ENCODE results near the gene FRMD3.

Gene FRMD3

GRCh38 chr9:83413367-83413766, 124.8 kb downstream of the FRMD3 start:
- Histone ChIP-seq H3K9ac (ENCODE audit: low read depth in 1 of 2, low read length in 2 of 2) (no peak overlapping the region), H3K36me3 (ENCODE audit: control insufficient read depth in 2 of 2, insufficient read depth in 2 of 2, low read length in 2 of 2) (no peaks in the 10 kb centered on the region), H3K27ac (ENCODE audit: low read depth in 2 of 2, low read length in 2 of 2) (no peak overlapping the region), H3K9me3 (ENCODE audit: control insufficient read depth in 2 of 2, low read length in 2 of 2) (no peaks in the 10 kb centered on the region), H3K27me3 (ENCODE audit: control insufficient read depth in 2 of 2, insufficient read depth in 2 of 2, low read length in 2 of 2) (no peaks in the 10 kb centered on the region), H3K4me3 (ENCODE audit: low read length in 2 of 2) (no peak overlapping the region), H3K4me1 (ENCODE audit: control insufficient read depth in 2 of 2, insufficient read depth in 2 of 2, low read length in 2 of 2) (no peaks in the 10 kb centered on the region)

DNA sequence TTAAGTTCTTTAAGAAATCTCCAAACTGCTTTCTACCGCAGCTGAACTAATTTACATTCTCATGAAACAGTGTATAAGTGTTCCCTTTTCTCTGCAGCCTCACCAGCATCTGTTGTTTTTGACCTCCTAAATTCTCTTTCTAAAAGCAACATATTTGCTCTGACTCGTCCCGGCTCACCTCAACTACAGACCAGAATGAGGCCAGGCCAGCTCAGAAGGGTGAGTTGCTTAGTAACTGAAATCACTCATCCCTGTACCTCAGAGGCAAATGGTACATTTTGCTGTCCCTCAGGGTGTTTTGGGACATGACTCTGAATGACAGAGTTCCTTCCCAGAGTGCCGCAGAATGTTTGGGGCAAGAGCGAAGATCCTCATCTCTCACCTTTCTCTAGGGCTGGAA, 127.5 kb downstream of the FRMD3 start:
- Histone ChIP-seq H3K4me3 (ENCODE audit: low read length in 2 of 2) (no peak overlapping the region), H3K36me3 (ENCODE audit: control insufficient read depth in 2 of 2, insufficient read depth in 2 of 2, low read length in 2 of 2) (no peaks in the 10 kb centered on the region), H3K4me1 (ENCODE audit: control insufficient read depth in 2 of 2, insufficient read depth in 2 of 2, low read length in 2 of 2) (no peaks in the 10 kb centered on the region), H3K27ac (ENCODE audit: low read depth in 2 of 2, low read length in 2 of 2) (no peak overlapping the region), H3K9me3 (ENCODE audit: control insufficient read depth in 2 of 2, low read length in 2 of 2) (no peaks in the 10 kb centered on the region), H3K9ac (ENCODE audit: low read depth in 1 of 2, low read length in 2 of 2) (no peak overlapping the region), H3K27me3 (ENCODE audit: control insufficient read depth in 2 of 2, insufficient read depth in 2 of 2, low read length in 2 of 2) (no peaks in the 10 kb centered on the region)

- Histone ChIP-seq H3K27me3 (ENCODE audit: control insufficient read depth in 2 of 2, insufficient read depth in 2 of 2, low read length in 2 of 2) (no peaks in the 10 kb centered on the region), H3K4me3 (ENCODE audit: low read length in 2 of 2) (no peak overlapping the region), H3K27ac (ENCODE audit: low read depth in 2 of 2, low read length in 2 of 2) (no peak overlapping the region), H3K36me3 (ENCODE audit: control insufficient read depth in 2 of 2, insufficient read depth in 2 of 2, low read length in 2 of 2) (no peaks in the 10 kb centered on the region), H3K9me3 (ENCODE audit: control insufficient read depth in 2 of 2, low read length in 2 of 2) (no peaks in the 10 kb centered on the region), H3K9ac (ENCODE audit: low read depth in 1 of 2, low read length in 2 of 2) (no peak overlapping the region), H3K4me1 (ENCODE audit: control insufficient read depth in 2 of 2, insufficient read depth in 2 of 2, low read length in 2 of 2) (no peaks in the 10 kb centered on the region)
These were observed 131.3 kb downstream of the FRMD3 start for GRCh38 chr9:83406921-83407320.

DNA sequence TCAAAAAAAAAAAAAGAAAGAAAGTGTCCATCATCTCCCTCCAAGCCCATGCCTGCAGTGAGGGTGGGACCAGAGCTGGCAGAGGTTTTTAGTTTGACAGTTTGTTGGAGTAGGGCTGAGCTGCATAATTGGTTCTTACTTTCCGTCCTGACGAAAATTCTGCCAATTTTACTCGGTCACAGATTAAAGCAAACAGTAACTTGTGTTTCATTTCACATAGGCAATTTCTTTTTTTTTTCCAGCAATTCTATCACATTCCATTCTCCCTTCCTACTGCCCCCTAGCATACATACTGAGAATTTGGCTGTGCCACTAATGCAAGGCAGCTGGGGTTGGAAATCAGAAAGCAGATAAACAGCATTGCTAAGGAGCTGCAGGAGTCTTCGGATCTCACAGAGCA, 132.4 kb downstream of the FRMD3 start:
- H3K9ac ChIP-seq (ENCODE audit: low read depth in 1 of 2, low read length in 2 of 2) = no peak overlapping the region
- no peaks in the 10 kb centered on the region for H3K36me3 ChIP-seq (ENCODE audit: control insufficient read depth in 2 of 2, insufficient read depth in 2 of 2, low read length in 2 of 2)
- no peaks in the 10 kb centered on the region for H3K4me1 ChIP-seq (ENCODE audit: control insufficient read depth in 2 of 2, insufficient read depth in 2 of 2, low read length in 2 of 2)
- H3K4me3 ChIP-seq (ENCODE audit: low read length in 2 of 2) = no peak overlapping the region
- no peak overlapping the region for H3K27ac ChIP-seq (ENCODE audit: low read depth in 2 of 2, low read length in 2 of 2)
- no peaks in the 10 kb centered on the region for H3K27me3 ChIP-seq (ENCODE audit: control insufficient read depth in 2 of 2, insufficient read depth in 2 of 2, low read length in 2 of 2)
- H3K9me3 ChIP-seq (ENCODE audit: control insufficient read depth in 2 of 2, low read length in 2 of 2) = no peaks in the 10 kb centered on the region

DNA sequence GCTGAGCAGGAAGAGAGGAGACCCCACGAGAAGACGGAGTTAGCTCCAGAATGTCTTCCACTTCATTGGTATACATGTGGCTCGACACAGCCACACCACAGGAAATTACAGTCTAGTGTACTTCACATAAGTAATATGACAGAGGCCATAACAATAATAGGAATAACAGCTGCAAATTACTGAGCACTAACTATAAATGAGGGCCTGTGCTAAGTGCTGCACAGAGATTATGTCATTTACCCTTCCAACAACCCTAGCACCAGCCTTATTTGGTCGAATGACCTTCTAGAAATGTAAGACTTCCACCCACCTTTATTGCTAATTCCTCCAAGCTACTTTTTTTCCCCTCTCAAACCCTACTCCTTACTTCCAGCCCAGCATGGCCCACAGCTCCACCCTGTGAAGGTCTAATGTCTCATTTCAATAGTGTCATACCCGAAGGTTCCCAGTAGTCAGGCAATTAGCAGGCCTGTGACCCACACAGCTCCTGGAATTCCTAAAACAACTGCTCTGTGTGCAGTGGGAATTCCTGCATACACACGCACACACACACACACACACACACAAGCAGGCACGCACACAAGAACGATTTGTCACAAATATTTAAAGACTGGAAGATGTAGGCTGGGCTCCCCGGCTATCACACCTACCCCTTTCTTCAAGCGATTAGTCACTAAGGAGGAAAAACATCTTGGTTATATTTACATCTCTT, 134.5 kb downstream of the FRMD3 start:
- H3K36me3 ChIP-seq (ENCODE audit: control insufficient read depth in 2 of 2, insufficient read depth in 2 of 2, low read length in 2 of 2) = no peaks in the 10 kb centered on the region
- H3K4me3 ChIP-seq (ENCODE audit: low read length in 2 of 2) = no peak overlapping the region
- no peak overlapping the region for H3K9ac ChIP-seq (ENCODE audit: low read depth in 1 of 2, low read length in 2 of 2)
- H3K9me3 ChIP-seq (ENCODE audit: control insufficient read depth in 2 of 2, low read length in 2 of 2) = no peaks in the 10 kb centered on the region
- no peaks in the 10 kb centered on the region for H3K27me3 ChIP-seq (ENCODE audit: control insufficient read depth in 2 of 2, insufficient read depth in 2 of 2, low read length in 2 of 2)
- no peak overlapping the region for H3K27ac ChIP-seq (ENCODE audit: low read depth in 2 of 2, low read length in 2 of 2)
- H3K4me1 ChIP-seq (ENCODE audit: control insufficient read depth in 2 of 2, insufficient read depth in 2 of 2, low read length in 2 of 2) = no peaks in the 10 kb centered on the region

GRCh38 chr9:83401328-83401900, 136.8 kb downstream of the FRMD3 start:
- no peaks in the 10 kb centered on the region for H3K4me1 ChIP-seq (ENCODE audit: control insufficient read depth in 2 of 2, insufficient read depth in 2 of 2, low read length in 2 of 2)
- no peaks in the 10 kb centered on the region for H3K36me3 ChIP-seq (ENCODE audit: control insufficient read depth in 2 of 2, insufficient read depth in 2 of 2, low read length in 2 of 2)
- H3K27me3 ChIP-seq (ENCODE audit: control insufficient read depth in 2 of 2, insufficient read depth in 2 of 2, low read length in 2 of 2) = no peaks in the 10 kb centered on the region
- H3K9me3 ChIP-seq (ENCODE audit: control insufficient read depth in 2 of 2, low read length in 2 of 2) = no peaks in the 10 kb centered on the region
- H3K9ac ChIP-seq (ENCODE audit: low read depth in 1 of 2, low read length in 2 of 2) = no peak overlapping the region
- no peak overlapping the region for H3K4me3 ChIP-seq (ENCODE audit: low read length in 2 of 2)
- no peak overlapping the region for H3K27ac ChIP-seq (ENCODE audit: low read depth in 2 of 2, low read length in 2 of 2)

DNA sequence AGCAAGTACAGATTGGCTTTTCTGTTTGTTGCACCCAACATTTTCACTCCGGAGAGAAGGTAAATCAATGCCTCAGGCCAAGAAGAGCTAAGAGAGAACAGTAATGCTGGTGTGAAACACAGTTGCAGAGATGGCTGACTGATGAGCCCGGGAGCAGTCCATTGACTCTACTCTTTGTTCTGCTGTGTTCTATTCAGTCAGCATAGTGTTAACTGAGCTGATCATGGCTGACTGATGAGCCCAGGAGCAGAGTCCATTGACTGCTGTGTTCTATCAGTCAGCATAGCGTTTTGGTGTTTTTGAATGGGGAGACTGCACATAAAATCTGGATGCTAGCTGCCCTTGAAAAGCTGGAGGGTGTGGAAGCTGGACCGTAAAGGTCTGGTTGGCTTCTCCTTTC, 141.4 kb downstream of the FRMD3 start:
- H3K9me3 ChIP-seq (ENCODE audit: control insufficient read depth in 2 of 2, low read length in 2 of 2) = no peaks in the 10 kb centered on the region
- H3K36me3 ChIP-seq (ENCODE audit: control insufficient read depth in 2 of 2, insufficient read depth in 2 of 2, low read length in 2 of 2) = no peaks in the 10 kb centered on the region
- H3K4me3 ChIP-seq (ENCODE audit: low read length in 2 of 2) = no peak overlapping the region
- H3K27ac ChIP-seq (ENCODE audit: low read depth in 2 of 2, low read length in 2 of 2) = no peak overlapping the region
- H3K4me1 ChIP-seq (ENCODE audit: control insufficient read depth in 2 of 2, insufficient read depth in 2 of 2, low read length in 2 of 2) = peaks cover 0 to 4% of the 10 kb centered on the region in 2 donors
- H3K9ac ChIP-seq (ENCODE audit: low read depth in 1 of 2, low read length in 2 of 2) = no peak overlapping the region
- H3K27me3 ChIP-seq (ENCODE audit: control insufficient read depth in 2 of 2, insufficient read depth in 2 of 2, low read length in 2 of 2) = no peaks in the 10 kb centered on the region

- Histone ChIP-seq H3K9ac (ENCODE audit: low read depth in 1 of 2, low read length in 2 of 2) (no peak overlapping the region), H3K36me3 (ENCODE audit: control insufficient read depth in 2 of 2, insufficient read depth in 2 of 2, low read length in 2 of 2) (no peaks in the 10 kb centered on the region), H3K4me3 (ENCODE audit: low read length in 2 of 2) (no peak overlapping the region), H3K9me3 (ENCODE audit: control insufficient read depth in 2 of 2, low read length in 2 of 2) (no peaks in the 10 kb centered on the region), H3K27me3 (ENCODE audit: control insufficient read depth in 2 of 2, insufficient read depth in 2 of 2, low read length in 2 of 2) (no peaks in the 10 kb centered on the region), H3K4me1 (ENCODE audit: control insufficient read depth in 2 of 2, insufficient read depth in 2 of 2, low read length in 2 of 2) (peaks cover 0 to 6% of the 10 kb centered on the region in 2 donors), H3K27ac (ENCODE audit: low read depth in 2 of 2, low read length in 2 of 2) (no peak overlapping the region)
These were observed 141.9 kb downstream of the FRMD3 start for GRCh38 chr9:83396342-83396741.

DNA sequence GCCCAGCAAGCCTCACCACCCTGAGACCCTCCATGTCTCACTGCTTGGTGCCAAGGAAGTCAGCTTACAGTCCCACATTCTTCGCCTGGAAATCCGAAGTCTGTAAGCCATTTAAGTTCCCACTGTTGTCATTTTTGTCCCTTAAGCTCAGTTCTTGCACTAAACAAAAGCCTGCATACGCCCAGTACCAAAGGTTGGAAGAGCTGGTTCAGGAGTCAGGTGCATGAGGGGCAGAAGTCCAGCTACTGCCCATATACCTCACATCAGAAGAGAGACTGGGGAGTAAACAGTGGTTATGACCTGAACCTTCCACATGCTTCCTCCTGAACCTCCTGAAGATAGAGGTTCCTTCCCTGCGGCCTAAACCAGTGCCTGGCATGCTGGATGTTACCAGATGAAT, 146.0 kb downstream of the FRMD3 start:
- Histone ChIP-seq H3K27me3 (ENCODE audit: control insufficient read depth in 2 of 2, insufficient read depth in 2 of 2, low read length in 2 of 2) (no peaks in the 10 kb centered on the region), H3K9ac (ENCODE audit: low read depth in 1 of 2, low read length in 2 of 2) (no peak overlapping the region), H3K4me1 (ENCODE audit: control insufficient read depth in 2 of 2, insufficient read depth in 2 of 2, low read length in 2 of 2) (peaks cover 0 to 6% of the 10 kb centered on the region in 2 donors), H3K36me3 (ENCODE audit: control insufficient read depth in 2 of 2, insufficient read depth in 2 of 2, low read length in 2 of 2) (no peaks in the 10 kb centered on the region), H3K4me3 (ENCODE audit: low read length in 2 of 2) (no peak overlapping the region), H3K9me3 (ENCODE audit: control insufficient read depth in 2 of 2, low read length in 2 of 2) (no peaks in the 10 kb centered on the region), H3K27ac (ENCODE audit: low read depth in 2 of 2, low read length in 2 of 2) (no peak overlapping the region)

DNA sequence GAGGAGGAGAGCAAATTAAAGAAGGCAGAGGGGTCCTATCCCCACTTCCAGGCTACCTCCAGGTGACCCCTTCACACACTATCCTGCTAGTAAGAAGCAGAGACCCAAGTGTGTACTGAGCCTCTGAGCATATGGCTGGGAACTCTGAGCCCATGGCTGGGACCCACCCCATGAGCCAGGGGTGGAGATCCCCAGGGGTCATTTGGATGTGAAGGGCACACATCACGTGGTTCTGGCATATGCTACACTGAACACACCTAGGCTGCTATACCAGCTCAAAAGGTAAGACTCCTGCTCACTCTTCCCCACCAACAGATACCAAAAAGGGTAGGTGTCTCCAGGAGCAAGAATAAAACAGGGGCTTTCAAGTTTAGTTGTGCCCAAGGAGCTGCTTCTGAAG, 149.9 kb downstream of the FRMD3 start:
- Histone ChIP-seq H3K9ac (ENCODE audit: low read depth in 1 of 2, low read length in 2 of 2) (no peak overlapping the region), H3K9me3 (ENCODE audit: control insufficient read depth in 2 of 2, low read length in 2 of 2) (no peaks in the 10 kb centered on the region), H3K27me3 (ENCODE audit: control insufficient read depth in 2 of 2, insufficient read depth in 2 of 2, low read length in 2 of 2) (no peaks in the 10 kb centered on the region), H3K4me1 (ENCODE audit: control insufficient read depth in 2 of 2, insufficient read depth in 2 of 2, low read length in 2 of 2) (peaks cover 0 to 6% of the 10 kb centered on the region in 2 donors), H3K36me3 (ENCODE audit: control insufficient read depth in 2 of 2, insufficient read depth in 2 of 2, low read length in 2 of 2) (no peaks in the 10 kb centered on the region), H3K4me3 (ENCODE audit: low read length in 2 of 2) (no peak overlapping the region), H3K27ac (ENCODE audit: low read depth in 2 of 2, low read length in 2 of 2) (no peak overlapping the region)

Data from mucosa of rectum (tissue), 2 donors.